Stimulated activated CD4-positive, alpha-beta T cell treated with anti-CD3 and anti-CD28 coated beads, Interleukin-1b, Interleukin-23, amount 100 ng/mL, for 24 hours (primary cell): Measurements from ENCODE around the gene SFXN1.

Experiments
- DNase-seq, 4 experiments: peaks; one replicate each; pipeline ENCODE4 v3.0.0-alpha.2; 2020; ENCODE audit warnings: low read depth in 4 of 4, low spot score in 1 of 4

SFXN1 gene

DNA sequence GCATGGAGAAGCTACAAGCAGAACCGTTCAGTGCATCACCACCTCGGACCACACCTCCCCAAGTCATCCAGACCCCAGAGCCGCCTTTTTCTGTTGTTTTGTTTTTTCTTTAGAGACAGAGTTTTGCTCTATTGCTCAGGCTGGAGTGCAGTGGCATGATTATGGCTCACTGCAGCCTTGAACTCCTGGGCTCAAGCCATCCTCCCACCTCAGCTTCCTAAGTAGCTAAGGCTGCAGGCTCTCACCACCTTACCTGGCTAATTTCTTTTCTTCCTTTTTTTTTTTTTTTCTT lies 13.5 kb upstream of the SFXN1 start:
- no peak for DNase-seq

- no peak for DNase-seq
Measured at GRCh38 chr5:175465282-175465681, 13.1 kb upstream of the SFXN1 start.

GRCh38 chr5:175466700-175467318 lies 11.6 kb upstream of the SFXN1 start:
- no peak for DNase-seq

GRCh38 chr5:175467983-175468690 lies 10.2 kb upstream of the SFXN1 start:
- no peak for DNase-seq

- no peak for DNase-seq
Measured at GRCh38 chr5:175468892-175469291, 9.5 kb upstream of the SFXN1 start.

DNA sequence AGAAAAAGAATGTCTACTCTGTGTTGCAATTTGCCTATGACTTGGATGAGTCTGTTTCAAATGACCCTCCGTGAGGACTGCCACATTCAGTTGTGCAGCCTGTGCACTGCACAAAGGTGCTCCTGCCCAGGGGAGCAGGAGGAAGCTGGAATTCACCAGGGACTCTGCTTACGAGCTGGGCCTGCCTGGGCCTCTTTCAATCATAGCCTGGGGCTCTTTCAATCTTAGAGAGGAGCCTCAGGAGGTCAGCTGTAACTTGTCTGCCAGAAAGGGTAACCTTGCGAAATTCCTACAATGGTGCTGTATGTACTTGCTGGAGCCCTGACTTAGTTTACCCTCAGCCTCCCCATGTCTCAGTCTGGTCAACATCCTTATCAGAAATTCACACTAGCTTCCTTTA lies 8.4 kb upstream of the SFXN1 start:
- no peak for DNase-seq

DNA sequence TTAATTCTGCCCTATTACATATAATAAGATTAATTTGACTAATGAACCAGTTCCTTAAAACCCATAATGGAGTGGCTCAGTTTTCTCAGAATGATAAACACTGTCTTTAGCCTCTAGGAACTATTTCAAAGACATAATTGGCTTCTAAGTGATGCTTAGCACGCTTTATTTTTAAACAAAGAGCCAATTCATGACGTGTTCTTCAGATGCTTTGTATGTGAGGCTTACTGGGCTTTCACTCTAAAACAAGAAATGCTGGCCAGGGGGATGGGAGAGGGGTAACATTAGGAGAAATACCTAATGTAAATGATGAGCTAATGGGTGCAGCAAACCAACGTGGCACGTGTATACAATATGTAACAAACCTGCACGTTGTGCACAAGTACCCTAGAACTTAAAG lies 7.6 kb upstream of the SFXN1 start:
- DNase-seq = no peak

DNA sequence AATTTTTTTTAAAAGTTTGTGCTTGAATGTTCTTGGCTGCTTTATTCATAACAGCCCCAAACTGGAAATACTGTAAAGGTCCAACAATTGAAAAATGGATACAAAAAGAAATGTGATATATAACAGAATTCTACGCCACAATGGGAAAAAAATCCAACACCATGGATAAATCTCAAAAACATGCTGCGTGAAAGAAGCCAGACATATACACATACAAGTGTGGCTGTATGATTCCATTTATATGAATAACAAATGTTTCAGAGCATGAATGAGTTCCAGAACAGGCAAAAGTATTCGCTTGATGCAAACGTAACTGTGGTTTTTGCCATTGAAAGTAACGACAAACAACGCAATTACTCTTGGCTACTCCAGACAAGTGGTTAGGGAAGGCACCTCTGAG lies 7.2 kb upstream of the SFXN1 start:
- DNase-seq = no peak

DNA sequence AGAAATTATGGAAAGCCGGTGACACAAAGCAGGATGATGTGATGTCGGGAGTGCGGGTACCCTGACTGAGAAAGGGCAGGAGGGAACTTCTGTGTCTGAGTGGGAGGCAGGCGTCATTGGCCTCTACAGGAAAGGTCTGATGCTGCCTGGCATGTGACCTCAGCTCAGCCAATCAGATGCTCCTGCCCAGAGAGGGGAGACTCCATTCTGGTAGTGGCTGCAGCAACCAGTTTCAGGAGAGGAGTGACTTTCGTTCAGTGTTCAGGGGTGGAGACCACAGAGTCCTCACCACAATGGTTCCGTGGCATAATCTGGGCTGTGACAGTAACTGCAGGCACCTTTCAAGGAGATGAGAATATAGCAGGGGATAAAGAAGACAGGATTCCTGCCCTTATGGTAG lies 6.7 kb upstream of the SFXN1 start:
- no peak for DNase-seq

- DNase-seq = no peak
Measured at GRCh38 chr5:175472378-175472777, 6.0 kb upstream of the SFXN1 start.

GRCh38 chr5:175475248-175475647 lies 3.1 kb upstream of the SFXN1 start:
- DNase-seq = no peak

GRCh38 chr5:175477440-175477839 lies 920 bp upstream of the SFXN1 start:
- no peak for DNase-seq

DNA sequence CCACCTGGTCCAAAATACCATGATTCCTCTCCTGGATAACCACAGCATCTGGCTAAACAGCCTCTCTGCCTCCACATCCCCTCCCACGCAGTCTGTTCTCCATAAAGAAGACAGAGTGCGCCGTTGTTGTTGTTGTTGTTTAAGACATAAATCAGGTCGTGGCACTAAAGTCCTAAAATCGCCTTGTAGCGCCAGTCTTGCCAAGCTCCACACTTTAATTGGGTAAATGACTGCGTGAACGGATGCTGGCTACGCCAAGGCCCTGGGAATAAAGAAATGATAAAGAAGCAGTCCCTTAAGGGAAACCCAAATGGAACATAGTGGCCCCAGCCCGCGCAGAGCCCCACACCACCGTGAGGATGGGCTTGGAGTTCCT lies 364 bp upstream of the SFXN1 start:
- no peak for DNase-seq

- DNase-seq = no peak
Measured at GRCh38 chr5:175479125-175479881, 943 bp downstream of the SFXN1 start.

GRCh38 chr5:175483337-175483736 lies 5.0 kb downstream of the SFXN1 start:
- no peak for DNase-seq

GRCh38 chr5:175484322-175484721 lies 6.0 kb downstream of the SFXN1 start:
- DNase-seq = no peak

GRCh38 chr5:175484829-175485228 lies 6.5 kb downstream of the SFXN1 start:
- DNase-seq = no peak

- no peak for DNase-seq
Measured at GRCh38 chr5:175485631-175486030, 7.3 kb downstream of the SFXN1 start.

DNA sequence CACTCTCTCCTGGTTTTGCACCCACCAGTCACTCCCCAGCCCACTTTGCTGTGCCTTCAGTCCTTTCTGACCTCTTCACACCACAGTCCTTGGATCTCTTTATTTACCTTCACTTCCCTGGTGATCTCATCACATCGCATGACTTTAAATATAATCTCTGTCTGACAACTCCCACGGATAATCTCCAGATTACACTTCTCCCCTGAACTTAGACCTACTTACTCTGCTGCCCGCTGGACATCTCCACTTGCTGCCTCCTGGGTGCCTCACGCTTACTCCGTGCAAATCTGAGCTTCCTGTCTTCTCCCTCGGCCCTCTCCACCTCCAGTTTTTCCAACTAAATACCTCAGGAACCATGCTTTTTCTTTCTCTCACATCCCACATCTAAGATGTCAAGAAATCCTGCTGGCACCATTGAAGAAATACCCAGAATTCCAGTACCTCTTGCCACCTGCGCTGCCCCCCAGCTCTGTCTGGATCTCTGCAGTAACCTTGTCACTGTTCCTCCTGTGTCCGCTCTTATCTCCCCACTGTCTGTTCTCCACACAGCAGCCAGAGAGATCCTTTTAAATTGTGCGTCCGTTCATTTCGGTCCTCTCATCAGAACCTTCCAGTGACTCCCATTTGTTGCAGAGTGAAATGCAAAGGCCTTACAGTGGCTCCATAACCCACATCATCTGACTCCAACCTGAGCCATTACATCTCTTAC lies 9.3 kb downstream of the SFXN1 start:
- no peak for DNase-seq

- DNase-seq = no peak
Measured at GRCh38 chr5:175489693-175490443, 11.5 kb downstream of the SFXN1 start.

DNA sequence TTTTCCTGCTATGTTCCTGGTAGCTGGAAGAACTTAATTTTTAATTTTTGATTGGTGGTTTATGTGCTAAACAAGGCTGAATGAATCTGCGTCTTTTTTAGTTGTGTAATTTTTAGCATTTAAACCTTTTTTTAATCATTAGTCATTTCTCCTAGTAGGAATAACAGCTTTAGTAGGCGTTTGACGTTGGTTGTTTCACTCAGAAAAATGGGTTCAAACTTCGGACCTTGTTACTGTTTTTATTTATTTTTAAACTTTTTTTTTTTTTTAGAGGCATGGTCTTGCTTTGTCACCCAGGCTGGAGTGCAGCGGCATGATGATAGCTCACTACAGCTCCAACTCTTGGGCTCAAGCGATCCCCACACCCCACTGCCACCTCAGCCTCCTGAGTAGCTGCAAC lies 12.9 kb downstream of the SFXN1 start:
- no peak for DNase-seq
